SK-N-SH treated with all-trans-retinoic acid at 6 μM for 48 hours (cell line): ENCODE results near the gene STARD10.

Source experiments
- ARNTL ChIP-seq: fragments of 450-650 bp; formaldehyde crosslinking; IDR thresholded peaks from 2 replicates; pipeline ENCODE4 v1.5.0; 2020; ENCODE audit warnings: low read depth, mild to moderate bottlenecking, moderate library complexity, borderline replicate concordance
- ISL1 ChIP-seq: fragments of 250-450 bp; sonication (Bioruptor Pico); IDR thresholded peaks from 2 replicates; pipeline ENCODE4 v2.1.2; 2022; ENCODE audit warnings: mild to moderate bottlenecking, moderate library complexity
- OSR1 ChIP-seq: fragments of 250-450 bp; sonication (Bioruptor Pico); IDR thresholded peaks from 2 replicates; pipeline ENCODE4 v1.8.0; 2022; ENCODE audit warnings: moderate library complexity, mild to moderate bottlenecking, inconsistent platforms
- PATZ1 ChIP-seq: fragments of 250-450 bp; sonication (Bioruptor Pico); IDR thresholded peaks from 2 replicates; pipeline ENCODE4 v1.8.0; 2020; ENCODE audit warnings: mild to moderate bottlenecking, moderate library complexity, borderline replicate concordance
- RARB ChIP-seq: fragments of 250-450 bp; sonication (Bioruptor Pico); IDR thresholded peaks from 2 replicates; pipeline ENCODE4 v1.8.0; 2021; ENCODE audit warnings: mild to moderate bottlenecking, moderate library complexity
- TCF4 ChIP-seq: fragments of 250-450 bp; sonication (Bioruptor Pico); IDR thresholded peaks from 2 replicates; pipeline ENCODE4 v1.8.0; 2021; ENCODE audit warnings: mild to moderate bottlenecking, moderate library complexity, borderline replicate concordance
- ZNF565 ChIP-seq: fragments of 450-650 bp; formaldehyde crosslinking; conservative IDR thresholded peaks from 2 replicates; pipeline ENCODE4 v1.5.0; 2020; ENCODE audit warnings: low read depth, mild to moderate bottlenecking, moderate library complexity
- ZNF70 ChIP-seq: fragments of 450-650 bp; formaldehyde crosslinking; IDR thresholded peaks from 2 replicates; pipeline ENCODE4 v1.5.0; 2020; ENCODE audit warnings: mild to moderate bottlenecking, moderate library complexity
- ZNF8 ChIP-seq: fragments of 450-650 bp; formaldehyde crosslinking; IDR thresholded peaks from 2 replicates; pipeline ENCODE4 v1.5.0; 2020; ENCODE audit warnings: mild to moderate bottlenecking, moderate library complexity
- TF ChIP-seq, protein P1 (sequence below): fragments of 250-450 bp; sonication (Bioruptor Pico); IDR thresholded peaks from 2 replicates; pipeline ENCODE4 v1.5.1; 2021; ENCODE audit warnings: mild to moderate bottlenecking, moderate library complexity

GRCh38 chr11:72719144-72719543 lies 74.7 kb downstream of the STARD10 start:
- TF ChIP-seq ARNTL (CRISPR knock-in tag) (no peak), ZNF565 (CRISPR knock-in tag) (no peak), TCF4 (CRISPR knock-in tag) (no peak; the same call in 1 of the 2 replicates), ISL1 (CRISPR knock-in tag) (no peak), OSR1 (CRISPR knock-in tag) (no peak), PATZ1 (CRISPR knock-in tag) (no peak), ZNF70 (no peak), ZNF8 (CRISPR knock-in tag) (no peak), RARB (no peak)
- TF ChIP-seq, protein P1, sequence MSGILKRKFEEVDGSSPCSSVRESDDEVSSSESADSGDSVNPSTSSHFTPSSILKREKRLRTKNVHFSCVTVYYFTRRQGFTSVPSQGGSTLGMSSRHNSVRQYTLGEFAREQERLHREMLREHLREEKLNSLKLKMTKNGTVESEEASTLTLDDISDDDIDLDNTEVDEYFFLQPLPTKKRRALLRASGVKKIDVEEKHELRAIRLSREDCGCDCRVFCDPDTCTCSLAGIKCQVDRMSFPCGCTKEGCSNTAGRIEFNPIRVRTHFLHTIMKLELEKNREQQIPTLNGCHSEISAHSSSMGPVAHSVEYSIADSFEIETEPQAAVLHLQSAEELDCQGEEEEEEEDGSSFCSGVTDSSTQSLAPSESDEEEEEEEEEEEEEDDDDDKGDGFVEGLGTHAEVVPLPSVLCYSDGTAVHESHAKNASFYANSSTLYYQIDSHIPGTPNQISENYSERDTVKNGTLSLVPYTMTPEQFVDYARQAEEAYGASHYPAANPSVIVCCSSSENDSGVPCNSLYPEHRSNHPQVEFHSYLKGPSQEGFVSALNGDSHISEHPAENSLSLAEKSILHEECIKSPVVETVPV (CRISPR knock-in tag), result no peak
